GM10847 (cell line): ENCODE data around the gene CYB561A3.

Experiments used
- POLR2A ChIP-seq: IDR thresholded peaks from 2 replicates; pipeline ENCODE4 v1.6.1; 2011; ENCODE audit not compliant: insufficient read length; ENCODE audit errors: extremely low read depth

The CYB561A3 gene

GRCh38 chr11:61353131-61354067 lies 8.3 kb downstream of the CYB561A3 start:
- no peak for TF ChIP-seq POLR2A

GRCh38 chr11:61352038-61352437 lies 9.6 kb downstream of the CYB561A3 start:
- TF ChIP-seq POLR2A, result no peak

- TF ChIP-seq POLR2A, result no peak
Measured at GRCh38 chr11:61350803-61351202, 10.9 kb downstream of the CYB561A3 start.

GRCh38 chr11:61350336-61350735 lies 11.3 kb downstream of the CYB561A3 start:
- no peak for TF ChIP-seq POLR2A

- TF ChIP-seq POLR2A, result no peak
Measured at GRCh38 chr11:61349916-61350315, 11.8 kb downstream of the CYB561A3 start.

- TF ChIP-seq POLR2A, result no peak
Measured at GRCh38 chr11:61349189-61349751, 12.4 kb downstream of the CYB561A3 start.

GRCh38 chr11:61347916-61348461 lies 13.7 kb downstream of the CYB561A3 start:
- no peak for TF ChIP-seq POLR2A

- TF ChIP-seq POLR2A, result no peak
Measured at GRCh38 chr11:61345954-61346843, 15.5 kb downstream of the CYB561A3 start.

- no peak for TF ChIP-seq POLR2A
Measured at GRCh38 chr11:61345170-61345610, 16.5 kb downstream of the CYB561A3 start.

- TF ChIP-seq POLR2A, result no peak
Measured at GRCh38 chr11:61343792-61344745, 17.6 kb downstream of the CYB561A3 start.

- TF ChIP-seq POLR2A, result no peak
Measured at GRCh38 chr11:61342207-61342803, 19.4 kb downstream of the CYB561A3 start.

- no peak for TF ChIP-seq POLR2A
Measured at GRCh38 chr11:61341706-61342105, 20.0 kb downstream of the CYB561A3 start.

GRCh38 chr11:61340979-61341378 lies 20.7 kb downstream of the CYB561A3 start:
- TF ChIP-seq POLR2A, result no peak

GRCh38 chr11:61339490-61339878 lies 22.2 kb downstream of the CYB561A3 start:
- no peak for TF ChIP-seq POLR2A
